CMK (cell line): ENCODE data around the gene EIPR1.

Experiments used
- DNase-seq: peaks from one replicate; pipeline ENCODE4 v3.0.0-alpha.2; 2010; ENCODE audit warnings: low read depth

Gene EIPR1

GRCh38 chr2:3147651-3148530 lies 229.7 kb downstream of the EIPR1 start:
- no peak for DNase-seq

GRCh38 chr2:3146772-3147650 lies 230.6 kb downstream of the EIPR1 start:
- DNase-seq: no peak

DNA sequence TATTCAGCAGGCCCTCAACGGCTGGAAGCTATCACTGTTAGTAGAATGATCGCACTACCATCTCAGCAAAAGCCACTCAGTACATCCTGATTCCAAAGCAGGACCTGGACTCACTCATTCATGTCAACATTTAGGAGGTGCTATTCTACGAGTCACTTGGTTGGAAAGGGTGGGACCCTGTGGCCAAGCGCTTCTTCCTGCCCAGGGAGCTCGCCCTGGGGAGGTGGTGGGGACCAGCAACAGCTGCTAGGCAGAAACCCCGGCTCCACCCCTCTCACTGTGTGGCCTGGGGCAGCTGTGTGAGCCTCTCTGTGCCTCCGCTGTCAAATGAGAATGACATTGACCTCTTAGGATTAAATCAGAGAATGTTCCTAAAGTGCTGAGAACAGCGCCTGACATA lies 231.4 kb downstream of the EIPR1 start:
- no peak for DNase-seq

GRCh38 chr2:3145471-3146021 lies 232.1 kb downstream of the EIPR1 start:
- DNase-seq: no peak

GRCh38 chr2:3144856-3145255 lies 232.8 kb downstream of the EIPR1 start:
- no peak for DNase-seq

- no peak for DNase-seq
Measured at GRCh38 chr2:3143602-3144001, 234.0 kb downstream of the EIPR1 start.

GRCh38 chr2:3142961-3143571 lies 234.6 kb downstream of the EIPR1 start:
- no peak for DNase-seq

GRCh38 chr2:3142210-3142609 lies 235.4 kb downstream of the EIPR1 start:
- DNase-seq: no peak

- DNase-seq: no peak
Measured at GRCh38 chr2:3141696-3142095, 235.9 kb downstream of the EIPR1 start.

DNA sequence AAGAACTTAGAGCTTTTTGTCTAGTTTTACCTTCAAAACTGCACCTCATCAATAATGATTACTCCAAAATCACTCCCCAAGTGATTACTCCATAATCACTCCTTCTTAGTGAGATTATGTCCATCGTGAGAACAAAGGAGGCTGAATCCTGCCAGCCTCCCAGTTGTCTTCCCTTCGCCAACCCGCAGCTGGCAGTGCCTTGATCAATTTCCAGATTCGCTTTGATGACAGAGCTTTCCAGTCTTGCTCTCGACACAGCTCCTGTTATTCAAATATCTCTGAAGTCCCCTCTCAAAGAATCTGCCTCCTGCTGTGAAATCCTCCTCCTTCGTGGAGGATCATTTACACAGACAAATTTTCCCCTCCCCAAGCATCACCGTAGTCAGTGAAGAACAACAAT lies 237.7 kb downstream of the EIPR1 start:
- no peak for DNase-seq
